ENCODE data around the gene C1S. TPM values are rescaled to one million over a fixed set of nuclear protein-coding genes. Genes with fewer than 3 reads are reported as not detected.
A peak's percentile ranks its signal among the peaks of the same experiment; 100 is the strongest.

Gene C1S
- total and polyA plus RNA-seq, 12 donors, result 51.5 to 582 (median 231) TPM

DNA sequence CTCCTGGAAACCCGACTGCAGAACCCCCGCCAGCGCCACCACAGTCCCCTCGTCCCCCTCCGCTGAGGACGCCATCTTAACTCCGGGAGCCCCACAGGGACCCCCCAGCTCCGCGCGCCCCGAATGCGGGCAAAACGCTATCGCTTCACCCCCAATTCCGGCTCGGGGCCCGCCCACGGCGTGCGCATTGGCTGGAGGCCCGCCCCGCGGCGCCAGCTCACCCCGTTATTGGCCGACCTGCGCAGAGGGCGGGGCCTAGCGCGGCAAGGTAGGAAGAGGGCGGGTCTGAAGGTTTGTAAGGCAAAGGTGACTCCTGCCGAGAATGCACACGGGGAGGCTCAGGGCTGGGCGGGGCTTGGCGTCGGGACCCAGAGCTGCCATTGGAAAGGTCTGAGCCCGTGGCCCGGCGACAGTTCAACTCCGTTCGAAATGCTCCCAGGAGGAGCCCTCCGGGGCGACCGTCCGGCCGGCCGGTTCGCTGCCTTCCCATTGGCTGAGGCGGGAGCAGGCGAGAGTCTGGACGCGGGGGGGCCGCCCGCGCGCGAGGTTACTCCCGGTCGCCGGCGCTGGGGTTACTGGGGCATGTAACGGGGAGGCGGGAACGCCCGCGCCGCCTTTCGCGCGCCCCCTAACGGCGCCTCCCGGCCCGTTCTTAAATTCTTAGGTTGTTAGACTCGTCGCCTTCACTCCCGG is 42.0 kb upstream of the C1S start, which contains the start of gene LPCAT3:
LPCAT3 (minus strand) TSS at position 127 of the 693 bp plus-strand sequence; CDS start at position 75, 52 bp downstream.
- DNase-seq, result peak; percentile 98 to 99 (median 98)
- peaks cover 9 to 29% of the 10 kb centered on the region in 2 donors for H3K4me1 ChIP-seq (replicated peaks in 1 of 2)
- H3K36me3 ChIP-seq (replicated peaks in 1 of 2), result no peaks in the 10 kb centered on the region
- H3K27ac ChIP-seq, result peak within 1 kb of the TSS; percentile 89 to 100 (median 92)
- H3K27me3 ChIP-seq, result no peaks in the 10 kb centered on the region
- intact Hi-C loops (cut with DNase I), result loop anchor here in 1 of 2 donors (5.0 kb wide), 1 partner anchor 41 kb away; no protein-coding TSS in a partner anchor
- no peaks in the 10 kb centered on the region for H3K9me3 ChIP-seq (replicated peaks in 1 of 3)
- TF ChIP-seq, protein P1, sequence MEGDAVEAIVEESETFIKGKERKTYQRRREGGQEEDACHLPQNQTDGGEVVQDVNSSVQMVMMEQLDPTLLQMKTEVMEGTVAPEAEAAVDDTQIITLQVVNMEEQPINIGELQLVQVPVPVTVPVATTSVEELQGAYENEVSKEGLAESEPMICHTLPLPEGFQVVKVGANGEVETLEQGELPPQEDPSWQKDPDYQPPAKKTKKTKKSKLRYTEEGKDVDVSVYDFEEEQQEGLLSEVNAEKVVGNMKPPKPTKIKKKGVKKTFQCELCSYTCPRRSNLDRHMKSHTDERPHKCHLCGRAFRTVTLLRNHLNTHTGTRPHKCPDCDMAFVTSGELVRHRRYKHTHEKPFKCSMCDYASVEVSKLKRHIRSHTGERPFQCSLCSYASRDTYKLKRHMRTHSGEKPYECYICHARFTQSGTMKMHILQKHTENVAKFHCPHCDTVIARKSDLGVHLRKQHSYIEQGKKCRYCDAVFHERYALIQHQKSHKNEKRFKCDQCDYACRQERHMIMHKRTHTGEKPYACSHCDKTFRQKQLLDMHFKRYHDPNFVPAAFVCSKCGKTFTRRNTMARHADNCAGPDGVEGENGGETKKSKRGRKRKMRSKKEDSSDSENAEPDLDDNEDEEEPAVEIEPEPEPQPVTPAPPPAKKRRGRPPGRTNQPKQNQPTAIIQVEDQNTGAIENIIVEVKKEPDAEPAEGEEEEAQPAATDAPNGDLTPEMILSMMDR (IDR thresholded peaks at IDR 0.05), result peak; percentile 61 to 90 (median 82)
- peak; percentile 67 to 69 for TF ChIP-seq POLR2A (IDR thresholded peaks at IDR 0.05)
- WGBS, 4 donors, result 0% methylated on average over 11 to 77 of the region's 77 CpGs
- H3K4me3 ChIP-seq, result peak within 1 kb of the TSS; percentile 56 to 96 (median 88)

- no peaks in the 10 kb centered on the region for H3K36me3 ChIP-seq (replicated peaks in 1 of 2)
- TF ChIP-seq POLR2A (IDR thresholded peaks at IDR 0.05), result no peak
- TF ChIP-seq, protein P1 (IDR thresholded peaks at IDR 0.05), result peak in 1 of 6 experiments; percentile 5
- DNase-seq, result peak in 1 of 7 donors; percentile 18
- H3K27me3 ChIP-seq, result no peaks in the 10 kb centered on the region
- peaks cover 9 to 29% of the 10 kb centered on the region in 2 donors for H3K4me1 ChIP-seq (replicated peaks in 1 of 2)
- intact Hi-C loops (cut with DNase I), result loop anchor here in 1 of 2 donors (5.0 kb wide), 1 partner anchor 42 kb away; no protein-coding TSS in a partner anchor
- peak overlapping the region in 1 of 4 donors; percentile 96 for H3K4me3 ChIP-seq
- H3K9me3 ChIP-seq (replicated peaks in 1 of 3), result no peaks in the 10 kb centered on the region
- peak overlapping the region in 4 of 5 donors; percentile 89 to 100 (median 92) for H3K27ac ChIP-seq
- WGBS, 4 donors, result 3 to 10% (median 5%) methylated on average over 6 of the region's 6 CpGs
These were observed 41.4 kb upstream of the C1S start for GRCh38 chr12:7019043-7019569.

GRCh38 chr12:7021956-7022355 is 38.6 kb upstream of the C1S start:
- intact Hi-C loops (cut with DNase I), result no loop called here
- no peaks in the 10 kb centered on the region for H3K27me3 ChIP-seq
- no peak overlapping the region for H3K27ac ChIP-seq
- H3K4me1 ChIP-seq (replicated peaks in 1 of 2), result peaks cover 0 to 14% of the 10 kb centered on the region in 2 donors
- no peaks in the 10 kb centered on the region for H3K9me3 ChIP-seq (replicated peaks in 1 of 3)
- H3K4me3 ChIP-seq, result no peak overlapping the region
- no peak for DNase-seq
- TF ChIP-seq, protein P1 (IDR thresholded peaks at IDR 0.05), result no peak
- no peak for TF ChIP-seq POLR2A (IDR thresholded peaks at IDR 0.05)
- WGBS, 4 donors, result 76 to 81% (median 77%) methylated on average over 5 of the region's 5 CpGs
- H3K36me3 ChIP-seq (replicated peaks in 1 of 2), result no peaks in the 10 kb centered on the region

DNA sequence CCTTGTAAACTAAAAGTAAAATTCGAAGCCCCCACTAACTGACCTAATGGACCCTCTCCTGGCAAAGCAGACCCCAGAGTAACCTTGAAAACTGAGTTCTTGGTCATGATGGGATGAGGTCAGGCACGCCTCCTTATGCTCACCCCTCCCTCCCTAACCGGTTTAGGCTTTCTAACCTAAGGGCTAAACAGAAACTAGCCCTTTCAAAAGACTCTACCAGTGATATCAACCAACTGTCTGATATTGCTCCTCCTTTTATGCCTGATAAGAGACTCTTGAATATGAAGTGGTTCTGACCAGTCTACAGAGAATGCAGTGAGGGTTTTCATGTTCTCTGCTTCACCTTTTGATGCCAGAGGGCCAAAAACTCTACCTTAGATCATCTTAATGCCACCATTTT is 37.4 kb upstream of the C1S start:
- TF ChIP-seq, protein P1 (IDR thresholded peaks at IDR 0.05), result no peak
- TF ChIP-seq POLR2A (IDR thresholded peaks at IDR 0.05), result no peak
- WGBS, 4 donors, result 78 to 83% (median 81%) methylated on average over 3 of the region's 3 CpGs
- intact Hi-C loops (cut with DNase I), result no loop called here
- Histone ChIP-seq H3K36me3 (replicated peaks in 1 of 2) (no peaks in the 10 kb centered on the region), H3K27me3 (no peaks in the 10 kb centered on the region), H3K9me3 (replicated peaks in 1 of 3) (no peaks in the 10 kb centered on the region), H3K27ac (no peak overlapping the region), H3K4me3 (no peak overlapping the region), H3K4me1 (replicated peaks in 1 of 2) (peaks cover 0 to 7% of the 10 kb centered on the region in 2 donors)
- no peak for DNase-seq

Measured in adrenal gland (tissue), 12 donors.